ENCODE measurements around the gene SYT8. TPM values are rescaled to one million over a fixed set of nuclear protein-coding genes. Genes with fewer than 3 reads are reported as not detected.

SYT8 gene
- total RNA-seq, 1 experiment from 2014 or later = not detected

DNA sequence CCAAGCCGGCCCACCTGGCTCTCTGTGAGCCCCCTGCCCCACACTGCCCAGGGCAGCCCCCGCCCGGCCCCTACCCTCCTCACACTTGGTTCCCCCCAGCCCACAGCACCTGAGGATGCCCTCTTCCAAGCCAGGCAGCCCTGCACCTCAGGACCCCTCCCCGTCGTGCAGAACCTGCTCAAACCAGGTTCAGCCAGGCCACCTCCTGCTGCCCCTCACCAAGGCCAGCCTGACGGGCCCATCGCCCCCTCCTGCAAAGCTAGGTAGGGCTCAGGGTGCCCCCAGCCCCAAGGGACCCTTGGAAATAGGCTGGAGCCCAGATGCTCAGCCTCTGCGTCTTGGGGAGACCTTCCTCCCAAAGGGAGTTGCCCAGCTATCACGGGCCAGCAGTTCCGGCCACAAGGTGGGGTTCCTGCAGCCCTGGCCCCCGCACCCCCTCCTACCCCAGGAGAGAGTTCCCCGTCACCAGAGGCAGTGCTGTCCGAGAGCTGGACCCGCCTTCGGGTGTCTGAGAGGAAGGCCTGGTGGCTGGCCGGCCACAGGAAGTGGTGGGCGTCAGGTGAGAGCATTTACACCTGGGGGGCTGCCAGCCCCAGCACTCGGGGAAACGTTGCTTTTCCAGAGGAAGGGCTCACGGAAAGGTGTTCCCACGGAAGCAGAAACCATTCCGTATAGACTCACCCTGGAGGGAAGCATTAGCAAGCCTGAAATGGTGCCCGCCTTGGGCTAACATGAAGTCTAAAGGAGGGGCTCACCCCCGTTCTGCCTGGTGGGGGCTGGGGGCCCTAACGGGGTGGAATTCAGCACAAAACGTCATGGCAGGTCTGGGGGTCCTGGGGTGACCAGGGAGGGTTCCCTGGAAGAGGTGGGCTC is 3.2 kb upstream of the SYT8 start:
- no peak for DNase-seq (ENCODE audit: low spot score)

DNA sequence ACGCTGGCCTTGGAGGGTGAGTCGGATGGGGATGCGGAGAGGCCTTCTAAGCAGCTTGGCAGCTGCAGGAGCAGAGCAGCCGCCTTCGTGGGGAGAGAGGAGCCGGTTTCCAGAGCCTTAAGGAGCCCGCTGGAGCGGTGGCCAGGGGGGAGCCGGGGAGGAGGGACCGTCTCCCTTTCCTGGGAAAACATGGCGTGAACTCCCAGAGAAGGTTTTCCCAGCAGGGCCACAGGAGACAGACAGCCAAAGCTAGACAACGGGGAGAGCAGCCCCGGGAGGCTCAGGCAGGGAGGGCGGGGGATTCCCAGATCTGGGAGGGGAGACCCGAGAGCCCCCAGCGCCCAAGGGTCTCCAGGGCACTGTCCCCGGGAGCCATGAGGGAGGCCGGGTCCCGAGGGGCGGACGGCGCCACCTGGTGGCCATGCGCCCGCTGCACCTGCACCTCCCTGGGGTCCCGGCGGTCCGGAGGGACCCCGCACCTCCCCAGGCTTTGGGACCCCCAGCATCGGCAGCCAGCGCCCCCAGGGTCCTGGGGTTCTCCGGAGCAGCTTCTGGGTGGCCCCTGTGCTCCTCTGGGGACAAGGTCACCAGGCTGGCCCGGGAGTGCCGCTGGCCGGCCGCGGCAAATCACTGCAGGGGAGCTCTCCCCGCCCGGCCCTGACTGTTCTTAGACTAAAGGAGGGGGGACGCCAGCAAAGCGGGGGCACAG is 2.4 kb upstream of the SYT8 start:
- peak; percentile 35 for DNase-seq (ENCODE audit: low spot score)

DNA sequence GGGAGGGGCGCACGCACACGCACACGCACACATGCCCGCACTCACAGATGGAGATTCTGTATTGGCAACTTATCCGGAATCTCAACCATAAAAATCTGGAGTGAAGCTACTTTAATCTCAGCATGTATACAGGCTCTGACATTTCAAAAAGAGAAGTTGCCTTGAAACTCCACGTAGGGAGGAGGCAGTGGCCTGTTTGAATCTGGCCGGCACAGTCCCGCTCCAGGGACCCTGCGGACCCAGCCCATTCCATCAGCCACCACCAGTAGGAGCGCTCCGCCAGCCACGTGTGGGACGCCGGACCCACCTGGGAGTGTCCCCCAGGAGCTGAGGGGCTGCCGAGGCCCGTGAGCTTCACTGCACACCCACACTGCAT is 1.9 kb upstream of the SYT8 start:
- no peak for DNase-seq (ENCODE audit: low spot score)

DNA sequence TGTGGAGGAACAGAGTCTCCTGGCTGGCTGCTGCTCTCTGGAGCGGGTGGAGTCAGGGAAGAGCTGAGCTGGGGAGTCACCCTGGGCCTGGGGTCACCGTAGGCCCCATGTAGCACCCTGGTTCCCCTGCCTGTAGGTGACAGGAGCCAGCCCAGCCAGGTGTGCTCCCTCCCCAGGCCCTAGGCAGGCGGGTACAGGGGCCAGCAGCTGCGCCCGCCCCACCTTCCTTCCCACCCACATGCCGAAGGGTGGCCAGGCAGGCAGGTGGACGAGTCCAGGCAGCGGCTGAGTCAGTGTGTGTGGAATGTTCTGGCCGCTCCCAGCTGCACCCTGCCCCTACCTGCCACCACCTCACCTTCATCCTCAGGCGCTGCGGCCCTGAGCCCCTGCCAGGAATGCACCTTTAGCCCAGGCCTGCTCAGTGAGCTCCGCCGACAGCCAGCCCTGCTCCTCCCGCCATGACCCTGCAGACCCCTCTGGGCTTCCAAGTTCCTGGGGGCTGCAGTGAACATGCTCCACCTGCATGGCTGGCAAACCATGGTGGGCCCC is 654 bp upstream of the SYT8 start:
- peak; percentile 32 for DNase-seq (ENCODE audit: low spot score)

DNA sequence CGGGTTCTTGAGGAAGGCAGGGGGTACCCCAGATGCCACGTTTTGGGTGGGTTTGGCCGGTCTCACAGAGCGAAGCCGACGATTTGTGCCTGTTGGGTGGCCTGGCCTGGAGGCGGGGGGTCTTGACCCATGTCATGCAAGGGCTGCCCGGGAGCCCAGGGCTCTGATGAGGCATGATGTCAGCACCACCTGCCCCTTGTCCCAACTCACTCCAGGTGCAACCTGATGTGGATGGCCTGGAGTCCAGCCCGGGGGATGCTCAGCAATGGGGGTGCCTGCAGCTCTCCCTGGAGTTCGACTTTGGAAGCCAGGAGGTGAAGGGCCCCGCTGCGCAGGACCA is 851 bp downstream of the SYT8 start:
- DNase-seq (ENCODE audit: low spot score) = no peak

DNA sequence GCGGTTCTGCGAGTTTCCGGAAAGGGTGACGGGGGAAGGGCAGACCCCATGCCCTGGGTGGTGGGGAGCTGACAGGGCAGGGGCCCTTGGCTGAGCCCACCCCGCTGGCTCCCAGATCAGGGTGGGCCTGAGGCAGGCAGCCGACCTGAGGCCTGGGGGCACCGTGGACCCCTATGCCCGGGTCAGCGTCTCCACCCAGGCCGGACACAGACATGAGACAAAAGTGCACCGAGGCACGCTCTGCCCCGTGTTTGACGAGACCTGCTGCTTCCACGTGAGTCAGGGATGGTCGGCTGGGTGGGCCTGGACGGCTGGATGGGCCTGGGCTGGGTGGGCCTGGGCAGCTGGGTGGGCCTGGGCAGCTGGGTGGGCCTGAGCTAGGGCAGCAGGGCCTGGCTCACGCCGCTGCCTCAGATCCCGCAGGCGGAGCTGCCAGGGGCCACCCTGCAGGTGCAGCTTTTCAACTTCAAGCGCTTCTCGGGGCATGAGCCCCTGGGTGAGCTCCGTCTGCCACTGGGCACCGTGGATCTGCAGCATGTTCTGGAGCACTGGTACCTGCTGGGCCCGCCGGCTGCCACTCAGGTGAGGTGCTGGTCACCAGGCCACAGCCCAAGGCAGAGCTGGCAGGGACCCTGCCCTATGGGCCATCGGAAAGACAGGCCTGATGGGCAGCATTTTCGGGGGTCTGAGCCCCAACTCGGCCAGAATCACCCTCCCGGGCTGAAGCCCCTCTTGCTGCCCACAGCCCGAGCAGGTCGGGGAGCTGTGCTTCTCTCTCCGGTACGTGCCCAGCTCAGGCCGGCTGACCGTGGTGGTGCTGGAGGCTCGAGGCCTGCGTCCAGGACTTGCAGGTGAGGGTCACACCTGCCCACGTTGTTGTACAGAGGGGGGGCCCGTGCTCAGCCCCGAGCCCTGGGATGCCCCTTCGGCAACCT is 1.5 kb downstream of the SYT8 start:
- DNase-seq (ENCODE audit: low spot score) = no peak

DNA sequence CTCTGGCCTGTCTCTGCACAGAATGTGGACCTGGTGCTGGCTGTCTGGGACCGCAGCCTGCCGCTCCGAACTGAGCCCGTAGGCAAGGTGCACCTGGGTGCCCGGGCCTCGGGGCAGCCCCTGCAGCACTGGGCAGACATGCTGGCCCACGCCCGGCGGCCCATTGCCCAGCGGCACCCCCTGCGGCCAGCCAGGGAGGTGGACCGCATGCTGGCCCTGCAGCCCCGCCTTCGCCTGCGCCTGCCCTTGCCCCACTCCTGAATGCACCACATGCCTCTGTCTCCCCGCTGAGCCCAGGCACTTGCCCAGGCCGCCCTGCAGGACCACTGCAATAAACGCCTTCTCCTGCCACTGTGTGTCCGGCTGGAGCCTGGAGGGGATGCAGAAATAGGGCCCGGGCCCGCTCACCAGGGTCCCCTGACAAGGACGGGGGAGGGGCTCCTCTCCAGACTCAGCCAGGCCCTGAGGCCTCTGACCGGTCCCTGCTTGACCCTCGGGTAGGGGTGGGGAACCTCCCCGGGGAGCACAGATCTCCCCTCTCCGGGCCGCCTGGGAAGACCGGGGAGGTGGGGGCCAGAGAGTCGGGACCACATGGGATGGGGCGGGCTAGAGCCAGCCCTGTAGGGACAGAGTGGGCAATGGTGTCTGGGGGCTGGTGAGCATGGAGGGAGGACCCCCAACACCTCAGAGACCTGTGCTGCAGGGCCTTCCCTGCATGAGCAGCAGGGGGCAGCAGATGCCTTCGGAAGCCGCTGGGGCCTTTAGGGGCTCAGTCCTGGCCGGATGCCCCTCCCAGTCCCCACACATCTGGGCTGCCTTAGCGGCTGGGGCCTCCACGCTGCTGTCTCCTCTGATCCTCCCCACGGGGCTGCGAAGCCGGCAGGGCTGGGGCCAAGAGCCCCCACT is 2.6 kb downstream of the SYT8 start:
- peak; percentile 57 for DNase-seq (ENCODE audit: low spot score)

DNA sequence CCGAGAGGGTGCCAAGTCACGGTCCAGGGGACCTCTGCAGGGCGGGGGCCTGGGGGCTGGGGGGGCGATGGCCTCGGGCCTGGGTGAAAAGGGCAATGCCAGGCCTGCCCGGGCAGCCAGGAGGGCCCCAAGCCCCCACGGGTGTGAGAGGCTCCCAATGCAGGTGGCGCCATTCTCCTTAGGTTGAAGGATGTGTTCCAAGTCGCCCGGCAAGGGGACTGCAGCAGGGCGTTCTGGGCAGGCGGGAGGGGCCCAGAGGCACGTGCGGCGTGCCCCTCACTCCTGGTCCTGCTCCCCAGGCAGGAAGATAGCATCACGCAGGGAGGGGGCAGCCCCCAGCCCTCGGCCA is 3.3 kb downstream of the SYT8 start:
- no peak for DNase-seq (ENCODE audit: low spot score)

DNA sequence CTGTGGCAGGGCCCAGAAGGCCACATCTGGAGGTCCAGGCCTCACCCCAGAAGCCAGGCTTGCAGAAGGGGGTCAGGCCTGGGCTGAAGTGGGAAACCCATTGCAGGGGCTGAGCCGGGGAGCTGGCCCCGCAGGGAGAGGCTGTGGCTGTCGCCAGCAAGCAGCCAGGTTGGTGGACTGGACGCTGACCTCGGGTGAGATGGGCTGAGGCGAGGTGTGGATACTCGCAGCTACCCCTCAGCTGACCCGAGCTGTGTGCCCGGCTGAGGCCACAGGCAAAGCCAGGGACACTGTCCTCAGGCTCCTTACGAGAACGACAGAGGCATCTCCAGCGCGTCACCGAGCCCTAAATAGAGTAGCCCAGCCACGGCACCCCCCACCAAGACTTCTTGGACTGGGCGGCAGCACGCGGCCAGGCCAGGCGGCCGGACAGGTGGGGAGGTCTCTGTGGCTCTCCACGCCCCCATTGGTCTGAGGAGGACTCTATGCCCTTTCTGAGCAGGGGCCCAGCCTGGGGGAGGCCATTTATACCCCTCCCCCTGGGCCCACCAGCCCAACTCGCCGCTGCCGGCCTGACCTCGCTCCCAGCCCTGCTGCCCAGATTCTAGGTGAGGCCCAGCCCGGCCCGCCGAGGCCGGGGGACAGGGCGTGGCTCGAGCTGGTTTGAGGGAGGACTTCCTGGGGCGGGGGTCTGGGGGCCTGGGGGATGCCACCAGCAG is 3.8 kb downstream of the SYT8 start, which contains the start of gene TNNI2:
TSS of gene TNNI2 (plus strand) at position 556 of the 719 bp plus-strand sequence. CDS start 716 bp downstream, outside the sequence.
- no peak for DNase-seq (ENCODE audit: low spot score)

DNA sequence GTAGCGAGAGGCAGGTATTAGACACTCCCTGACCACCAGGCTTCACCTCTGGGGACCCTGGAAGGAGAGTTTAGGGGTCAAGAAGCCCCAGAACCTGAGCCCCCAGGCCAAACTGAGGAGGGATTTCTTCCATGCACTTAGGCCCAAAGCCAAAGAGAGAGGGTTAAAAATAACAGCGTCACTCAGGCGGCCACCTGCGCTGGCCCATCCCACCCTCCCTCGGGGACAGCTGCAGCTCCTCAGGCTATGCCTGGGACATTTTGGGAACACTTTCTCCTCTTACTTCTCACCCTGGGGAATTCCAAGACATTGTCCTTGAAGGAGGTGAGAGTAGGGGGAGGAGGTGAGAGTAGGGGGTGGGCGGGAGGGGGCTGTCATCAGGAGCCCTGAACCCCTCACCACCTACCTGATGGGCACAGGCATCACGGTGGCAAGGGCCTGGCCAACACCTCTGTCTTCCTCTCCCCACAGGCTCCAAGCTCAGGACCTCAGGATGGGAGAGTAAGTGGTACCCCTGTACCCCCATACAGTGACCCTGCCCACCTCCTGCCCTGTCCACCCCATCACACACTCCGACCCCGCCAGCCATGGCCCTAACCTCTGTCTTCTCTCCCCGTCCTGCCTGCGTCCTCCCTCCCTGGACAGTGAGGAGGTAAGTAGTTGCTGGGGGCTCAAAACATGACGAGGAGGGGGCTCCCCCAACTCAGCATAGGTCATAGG is 4.6 kb downstream of the SYT8 start:
- DNase-seq (ENCODE audit: low spot score) = no peak

DNA sequence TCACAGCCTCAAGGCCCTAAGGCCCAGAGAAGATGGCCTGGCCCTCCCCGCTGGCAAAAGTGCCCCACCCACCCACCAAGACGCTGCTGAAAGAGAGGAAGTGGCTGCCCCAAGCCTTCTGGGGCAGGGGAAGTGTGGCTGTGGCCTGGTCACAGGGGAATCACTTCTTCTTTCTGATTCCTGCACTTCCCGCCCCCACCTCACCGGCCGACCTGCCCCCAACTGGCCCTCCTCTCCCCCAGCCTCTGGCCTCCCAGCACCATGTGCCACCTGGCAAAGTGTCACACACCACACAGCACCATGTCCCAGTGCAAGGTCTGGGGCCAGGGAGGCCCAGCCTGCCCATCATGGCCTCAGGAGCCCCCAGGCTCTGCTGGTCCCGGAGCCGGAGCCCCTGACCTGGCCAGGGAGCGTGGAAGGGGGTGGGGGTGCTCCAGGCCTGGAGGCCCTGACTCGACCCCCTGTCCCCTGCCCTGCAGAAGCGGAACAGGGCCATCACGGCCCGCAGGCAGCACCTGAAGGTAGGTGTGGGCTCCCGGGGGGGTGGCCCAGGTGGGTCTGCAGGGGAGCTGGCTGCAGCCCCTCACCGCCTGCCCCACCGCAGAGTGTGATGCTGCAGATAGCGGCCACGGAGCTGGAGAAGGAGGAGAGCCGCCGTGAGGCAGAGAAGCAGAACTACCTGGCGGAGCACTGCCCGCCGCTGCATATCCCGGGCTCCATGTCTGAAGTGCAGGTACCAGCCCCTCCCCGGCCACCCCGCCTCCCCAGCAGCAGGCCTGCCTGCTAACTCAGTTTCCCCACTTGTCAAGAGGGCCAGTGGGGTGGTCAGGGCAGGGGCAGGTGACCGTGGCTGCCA is 5.4 kb downstream of the SYT8 start:
- DNase-seq (ENCODE audit: low spot score) = no peak

DNA sequence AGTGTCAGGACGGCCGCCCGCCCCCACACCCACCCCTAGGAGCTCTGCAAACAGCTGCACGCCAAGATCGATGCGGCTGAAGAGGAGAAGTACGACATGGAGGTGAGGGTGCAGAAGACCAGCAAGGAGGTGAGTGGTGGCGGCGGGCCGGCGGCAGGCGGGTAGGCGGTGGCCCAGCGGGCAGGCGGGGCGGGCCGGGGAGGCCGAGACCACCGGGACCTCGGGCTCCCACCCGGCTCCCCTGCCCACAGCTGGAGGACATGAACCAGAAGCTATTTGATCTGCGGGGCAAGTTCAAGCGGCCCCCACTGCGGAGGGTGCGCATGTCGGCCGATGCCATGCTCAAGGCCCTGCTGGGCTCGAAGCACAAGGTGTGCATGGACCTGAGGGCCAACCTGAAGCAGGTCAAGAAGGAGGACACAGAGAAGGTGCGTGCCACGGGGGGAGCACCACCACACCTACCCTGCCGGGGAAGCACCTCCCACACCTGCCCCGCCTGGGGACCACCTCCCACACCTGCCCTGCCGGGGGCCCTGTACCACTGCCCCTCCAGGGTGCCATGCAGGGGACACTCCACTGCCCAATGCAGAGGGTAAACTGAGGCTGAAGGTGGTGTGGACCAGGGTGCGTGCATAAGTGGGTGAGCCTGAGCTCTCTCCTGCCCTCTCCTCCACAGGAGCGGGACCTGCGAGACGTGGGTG is 6.1 kb downstream of the SYT8 start:
- no peak for DNase-seq (ENCODE audit: low spot score)

DNA sequence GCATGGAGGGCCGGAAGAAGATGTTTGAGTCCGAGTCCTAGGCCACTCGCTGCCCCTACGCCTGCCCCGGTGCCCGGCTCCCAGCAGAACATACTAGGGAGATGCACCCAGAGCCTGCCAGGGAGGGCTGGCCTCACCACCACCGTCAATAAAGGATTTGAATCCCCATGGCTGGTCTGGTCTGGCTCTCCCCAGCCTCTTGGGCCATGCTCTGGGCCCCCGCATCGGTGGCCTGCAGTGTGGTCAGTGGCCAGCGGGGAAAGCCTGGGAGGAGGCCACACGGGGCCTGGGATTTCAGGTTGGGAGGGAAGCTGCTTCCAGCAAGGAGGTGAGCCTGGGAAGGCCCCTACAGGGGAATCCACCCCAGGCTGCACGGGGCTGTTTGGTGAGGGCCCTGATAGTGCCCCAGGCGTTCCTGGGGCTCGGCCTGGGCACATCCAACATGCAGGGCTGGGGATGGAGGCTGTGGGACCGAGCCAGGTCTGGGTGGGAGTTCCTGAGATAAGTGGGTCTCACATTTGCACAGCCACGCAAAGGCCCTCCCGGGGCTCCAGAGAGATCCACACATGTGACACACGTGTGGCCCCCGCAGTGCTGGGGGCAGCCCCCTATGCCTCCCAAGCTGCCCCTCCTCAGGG is 6.8 kb downstream of the SYT8 start:
- DNase-seq (ENCODE audit: low spot score) = no peak

DNA sequence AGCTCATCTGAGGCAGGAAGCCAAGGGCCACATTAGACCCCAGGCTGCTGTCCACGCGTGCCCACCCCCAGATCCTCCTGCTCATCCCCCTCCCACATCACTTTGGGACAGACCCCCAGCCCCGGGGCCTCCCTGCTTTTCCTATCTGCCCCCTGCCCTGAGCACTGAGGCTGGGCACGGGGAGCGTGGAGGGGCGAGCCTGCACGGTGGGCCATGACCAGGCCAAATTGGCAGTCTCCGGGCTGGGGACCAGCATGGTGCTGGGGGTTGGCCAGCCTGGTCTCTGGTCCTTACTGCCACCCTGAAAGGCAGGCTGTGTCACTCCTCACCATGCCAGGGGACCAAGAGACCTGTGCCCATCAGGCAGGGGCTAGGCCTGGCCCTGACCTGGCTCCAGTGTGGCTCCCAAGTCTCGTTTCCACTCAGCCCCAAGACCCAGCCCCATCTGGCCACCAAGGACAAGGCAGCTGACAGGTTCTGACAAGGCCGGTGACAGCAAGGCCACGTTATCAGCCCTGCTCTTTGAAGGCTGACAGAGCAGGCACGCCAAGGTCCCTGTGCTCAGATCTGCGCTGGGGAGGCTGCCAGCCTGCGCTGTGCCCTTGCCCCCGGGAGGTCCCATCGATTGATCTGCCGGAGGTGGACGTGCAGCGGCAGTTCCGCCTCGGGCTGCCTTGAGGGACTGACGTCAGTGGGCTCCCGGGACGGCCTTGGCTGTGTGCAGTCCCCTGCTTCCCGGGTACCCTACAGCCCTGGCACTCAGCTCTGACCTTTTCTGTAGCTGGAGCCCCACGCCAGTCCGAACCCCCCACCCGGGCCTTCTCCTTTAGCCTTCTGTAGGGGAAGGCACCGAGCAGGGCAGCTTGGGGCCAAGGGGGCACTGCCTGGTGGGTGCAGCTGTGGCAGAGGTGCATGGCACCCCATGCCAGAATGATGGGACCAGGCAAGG is 7.6 kb downstream of the SYT8 start:
- no peak for DNase-seq (ENCODE audit: low spot score)

DNA sequence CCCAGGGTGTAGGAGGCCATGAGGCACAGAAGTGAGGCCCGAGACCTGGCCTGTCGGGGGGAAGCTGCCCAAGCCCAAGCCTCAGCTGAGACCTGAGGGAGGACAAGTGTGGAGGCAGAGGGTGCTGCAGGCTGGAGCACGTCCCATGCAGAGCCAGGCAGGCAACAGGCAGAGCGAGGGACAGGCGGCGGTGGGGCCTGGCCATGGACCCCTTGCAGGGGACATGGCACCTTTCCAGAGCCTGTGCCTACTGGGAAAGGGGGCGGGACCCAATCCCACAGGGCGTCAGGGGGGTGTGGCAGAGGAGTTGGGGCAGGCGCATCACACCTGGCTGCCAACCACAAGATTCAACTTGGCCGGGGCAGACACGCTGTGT is 8.3 kb downstream of the SYT8 start:
- DNase-seq (ENCODE audit: low spot score) = no peak

DNA sequence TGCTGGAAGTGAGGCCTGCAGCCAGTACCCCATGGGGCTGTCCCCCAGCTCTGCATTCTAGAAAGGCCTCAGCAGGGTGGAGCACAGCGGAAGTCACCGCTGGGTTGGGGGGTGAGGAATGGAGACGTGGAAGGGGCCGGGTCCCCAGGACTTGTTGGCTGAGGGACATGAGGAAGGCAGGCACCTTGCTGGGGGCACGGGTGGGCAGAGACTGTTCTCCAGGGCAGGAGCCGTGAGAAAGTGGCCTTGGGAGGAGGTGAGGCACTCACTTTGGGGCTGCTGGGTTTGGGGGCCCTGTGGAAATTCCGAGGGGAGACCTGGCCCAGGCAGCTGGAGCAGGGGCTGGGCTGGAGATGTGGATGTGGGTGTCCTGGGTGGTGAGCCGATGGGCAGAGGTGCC is 9.0 kb downstream of the SYT8 start:
- DNase-seq (ENCODE audit: low spot score) = no peak
